Stimulated activated effector memory CD8-positive, alpha-beta T cell treated with anti-CD3 and anti-CD28 coated beads, Interleukin-12 subunit alpha, Interleukin-12 subunit beta, amount 100 ng/mL, for 72 hours (primary cell): Measurements from ENCODE around the gene MICAL3.
A peak's percentile ranks its signal among the peaks of the same experiment; 100 is the strongest.
"Not testable (repeated sequence)": the region's sequence is repeated elsewhere in the genome, so short reads cannot be mapped to it uniquely, and the experiment has no call there.

Experiments
- ATAC-seq: fragments of 150-1000 bp; cut with Tn5 transposase; 2 replicates; pipeline ENCODE4 v1.10.0; 2021
- DNase-seq, 2 donors: peaks; one replicate each; pipeline ENCODE4 v3.0.0; 2021 to 2022; ENCODE audit warnings: low spot score in 2 of 2
- H3K27ac Mint-ChIP-seq: one replicate; pipeline ENCODE4 v1.8.0; 2022; ENCODE audit warnings: mild to moderate bottlenecking, mixed read lengths
- H3K36me3 Mint-ChIP-seq: one replicate; pipeline ENCODE4 v1.8.0; 2022; ENCODE audit warnings: mild to moderate bottlenecking, mixed read lengths
- H3K4me1 Mint-ChIP-seq: one replicate; pipeline ENCODE4 v1.8.0; 2022; ENCODE audit warnings: mixed read lengths
- H3K4me3 Mint-ChIP-seq: one replicate; pipeline ENCODE4 v1.8.0; 2022; ENCODE audit warnings: mild to moderate bottlenecking, mixed read lengths
- H3K9me3 Mint-ChIP-seq: one replicate; pipeline ENCODE4 v1.8.0; 2022; ENCODE audit warnings: mixed read lengths

MICAL3 gene

GRCh38 chr22:17769716-17770082, 254.7 kb downstream of the MICAL3 start:
- Mint-ChIP-seq H3K36me3 (peaks cover 7% of the 10 kb centered on the region), H3K4me1 (peaks cover 57% of the 10 kb centered on the region), H3K9me3 (no peaks in the 10 kb centered on the region), H3K27ac (no peak overlapping the region), H3K4me3 (no peak overlapping the region)
- no peak for DNase-seq
- no peak for ATAC-seq

- Mint-ChIP-seq H3K4me3 (no peak overlapping the region), H3K36me3 (peaks cover 7% of the 10 kb centered on the region), H3K9me3 (no peaks in the 10 kb centered on the region), H3K4me1 (peaks cover 61% of the 10 kb centered on the region), H3K27ac (no peak overlapping the region)
- no peak for ATAC-seq
- no peak for DNase-seq
Observed at GRCh38 chr22:17769013-17769715, 255.2 kb downstream of the MICAL3 start.

- H3K9me3 Mint-ChIP-seq, result no peaks in the 10 kb centered on the region
- peak overlapping the region; percentile 57 for H3K27ac Mint-ChIP-seq
- H3K36me3 Mint-ChIP-seq, result peaks cover 7% of the 10 kb centered on the region
- H3K4me1 Mint-ChIP-seq, result peaks cover 51% of the 10 kb centered on the region
- ATAC-seq (peak; percentile 99), DNase-seq (peak; percentile 48 to 82)
- H3K4me3 Mint-ChIP-seq, result peak overlapping the region; percentile 62
Observed at GRCh38 chr22:17767233-17768065, 256.9 kb downstream of the MICAL3 start.

GRCh38 chr22:17764852-17765251, 259.5 kb downstream of the MICAL3 start:
- peaks cover 14% of the 10 kb centered on the region for H3K36me3 Mint-ChIP-seq
- not testable (repeated sequence) for H3K27ac Mint-ChIP-seq, DNase-seq, ATAC-seq, H3K9me3 Mint-ChIP-seq, H3K4me3 Mint-ChIP-seq
- peaks cover 31% of the 10 kb centered on the region for H3K4me1 Mint-ChIP-seq

GRCh38 chr22:17764036-17764435, 260.3 kb downstream of the MICAL3 start:
- no peak for ATAC-seq
- H3K9me3 Mint-ChIP-seq, result no peaks in the 10 kb centered on the region
- H3K36me3 Mint-ChIP-seq, result peaks cover 14% of the 10 kb centered on the region
- no peak overlapping the region for H3K27ac Mint-ChIP-seq
- peaks cover 24% of the 10 kb centered on the region for H3K4me1 Mint-ChIP-seq
- no peak overlapping the region for H3K4me3 Mint-ChIP-seq
- DNase-seq, result no peak

GRCh38 chr22:17763442-17763841, 260.9 kb downstream of the MICAL3 start:
- not testable (repeated sequence) for DNase-seq, H3K27ac Mint-ChIP-seq, ATAC-seq, H3K9me3 Mint-ChIP-seq, H3K4me3 Mint-ChIP-seq
- H3K36me3 Mint-ChIP-seq, result peaks cover 14% of the 10 kb centered on the region
- H3K4me1 Mint-ChIP-seq, result peaks cover 28% of the 10 kb centered on the region

- peaks cover 24% of the 10 kb centered on the region for H3K4me1 Mint-ChIP-seq
- no peak overlapping the region for H3K27ac Mint-ChIP-seq
- H3K9me3 Mint-ChIP-seq, result no peaks in the 10 kb centered on the region
- peaks cover 6% of the 10 kb centered on the region for H3K36me3 Mint-ChIP-seq
- no peak for ATAC-seq
- DNase-seq, result no peak
- no peak overlapping the region for H3K4me3 Mint-ChIP-seq
Observed at GRCh38 chr22:17761138-17761488, 263.2 kb downstream of the MICAL3 start.

- H3K27ac Mint-ChIP-seq, result peak overlapping the region; percentile 26
- peak; percentile 67 for ATAC-seq
Observed at GRCh38 chr22:17754233-17754925, 270.0 kb downstream of the MICAL3 start.

GRCh38 chr22:17753401-17753989, 270.9 kb downstream of the MICAL3 start:
- Mint-ChIP-seq H3K36me3 (no peaks in the 10 kb centered on the region), H3K4me1 (peaks cover 16% of the 10 kb centered on the region)

More at GRCh38 chr22:17754233-17754925, 270.0 kb downstream of the MICAL3 start:
- peaks cover 19% of the 10 kb centered on the region for H3K4me1 Mint-ChIP-seq
- no peaks in the 10 kb centered on the region for H3K9me3 Mint-ChIP-seq
- no peak overlapping the region for H3K4me3 Mint-ChIP-seq
- no peak for DNase-seq
- no peaks in the 10 kb centered on the region for H3K36me3 Mint-ChIP-seq

GRCh38 chr22:17751596-17751995, 272.8 kb downstream of the MICAL3 start:
- no peak for ATAC-seq

More at GRCh38 chr22:17753401-17753989, 270.9 kb downstream of the MICAL3 start:
- DNase-seq (no peak), ATAC-seq (no peak)
- Mint-ChIP-seq H3K27ac (no peak overlapping the region), H3K9me3 (no peaks in the 10 kb centered on the region), H3K4me3 (no peak overlapping the region)

GRCh38 chr22:17749605-17750395, 274.6 kb downstream of the MICAL3 start:
- no peak for DNase-seq
- no peak overlapping the region for H3K4me3 Mint-ChIP-seq
- no peak overlapping the region for H3K27ac Mint-ChIP-seq
- H3K4me1 Mint-ChIP-seq, result peaks cover 7% of the 10 kb centered on the region
- ATAC-seq, result no peak
- no peaks in the 10 kb centered on the region for H3K36me3 Mint-ChIP-seq
- no peaks in the 10 kb centered on the region for H3K9me3 Mint-ChIP-seq

More at GRCh38 chr22:17751596-17751995, 272.8 kb downstream of the MICAL3 start:
- Mint-ChIP-seq H3K4me3 (no peak overlapping the region), H3K36me3 (no peaks in the 10 kb centered on the region), H3K9me3 (no peaks in the 10 kb centered on the region), H3K4me1 (peaks cover 12% of the 10 kb centered on the region), H3K27ac (no peak overlapping the region)
- no peak for DNase-seq

GRCh38 chr22:17748555-17749353, 275.6 kb downstream of the MICAL3 start:
- H3K9me3 Mint-ChIP-seq, result no peaks in the 10 kb centered on the region
- no peak for DNase-seq
- no peaks in the 10 kb centered on the region for H3K36me3 Mint-ChIP-seq
- no peaks in the 10 kb centered on the region for H3K4me1 Mint-ChIP-seq
- H3K4me3 Mint-ChIP-seq, result no peak overlapping the region
- no peak for ATAC-seq
- no peak overlapping the region for H3K27ac Mint-ChIP-seq

- H3K36me3 Mint-ChIP-seq, result no peaks in the 10 kb centered on the region
- no peak for ATAC-seq
- H3K27ac Mint-ChIP-seq, result no peak overlapping the region
- H3K4me3 Mint-ChIP-seq, result no peak overlapping the region
- H3K4me1 Mint-ChIP-seq, result peaks cover 8% of the 10 kb centered on the region
- no peaks in the 10 kb centered on the region for H3K9me3 Mint-ChIP-seq
- no peak for DNase-seq
Observed at GRCh38 chr22:17746916-17747315, 277.4 kb downstream of the MICAL3 start.

- ATAC-seq, result no peak
- no peak overlapping the region for H3K4me3 Mint-ChIP-seq
- H3K4me1 Mint-ChIP-seq, result peaks cover 11% of the 10 kb centered on the region
- no peaks in the 10 kb centered on the region for H3K36me3 Mint-ChIP-seq
- peak overlapping the region; percentile 45 for H3K27ac Mint-ChIP-seq
- DNase-seq, result no peak
- H3K9me3 Mint-ChIP-seq, result no peaks in the 10 kb centered on the region
Observed at GRCh38 chr22:17744430-17744829, 279.9 kb downstream of the MICAL3 start.
